SU-DHL-6 (cell line): Measurements from ENCODE around the gene FOXK1.

ENCODE experiments used
- H2AFZ ChIP-seq: fragments of 200-600 bp; sonication (generic); 2 replicates; pipeline ENCODE4 v1.6.1; 2014; ENCODE audit warnings: low read depth, mild to moderate bottlenecking, moderate library complexity, mixed read lengths, antibody characterized with exemption, low read length; ENCODE audit not compliant: severe bottlenecking
- H3F3A ChIP-seq: fragments of 200-600 bp; shearing (Covaris generic); 2 replicates; pipeline ENCODE4 v1.6.0; 2016; ENCODE audit warnings: antibody characterized with exemption, mild to moderate bottlenecking; ENCODE audit not compliant: insufficient read depth
- H3K27ac ChIP-seq: fragments of 200-600 bp; sonication (generic); 2 replicates; pipeline ENCODE4 v1.5.1; 2016; ENCODE audit warnings: low read depth, mild to moderate bottlenecking, low read length, moderate library complexity, mixed read lengths
- H3K27me3 ChIP-seq: fragments of 200-600 bp; sonication (generic), shearing (Covaris generic); 2 replicates; pipeline ENCODE4 v1.6.0; 2014; ENCODE audit warnings: mild to moderate bottlenecking, low read length
- H3K36me3 ChIP-seq: fragments of 200-600 bp; sonication (generic); 2 replicates; pipeline ENCODE4 v1.6.1; 2014; ENCODE audit warnings: mild to moderate bottlenecking, low read length, mixed read lengths
- H3K4me2 ChIP-seq: fragments of 300-600, 200-600 bp; shearing (Covaris generic), sonication (generic); 2 replicates; pipeline ENCODE4 v1.6.0; 2014; ENCODE audit warnings: low read length, low read depth, mild to moderate bottlenecking; ENCODE audit not compliant: poor library complexity, severe bottlenecking
- H3K4me3 ChIP-seq: fragments of 200-600 bp; sonication (generic); 2 replicates; pipeline ENCODE4 v1.5.1; 2014; ENCODE audit warnings: antibody characterized with exemption, low read length, mild to moderate bottlenecking, mixed read lengths; ENCODE audit not compliant: insufficient read depth, poor library complexity, severe bottlenecking
- H3K79me2 ChIP-seq: fragments of 200-600 bp; sonication (generic); 2 replicates; pipeline ENCODE4 v1.6.1; 2014; ENCODE audit warnings: mild to moderate bottlenecking, low read length, moderate library complexity; ENCODE audit not compliant: insufficient read depth
- H3K9ac ChIP-seq: fragments of 200-600 bp; sonication (generic); 2 replicates; pipeline ENCODE4 v1.7.0; 2014; ENCODE audit warnings: mild to moderate bottlenecking, low read length
- H3K9me2 ChIP-seq: fragments of 200-600 bp; sonication (generic); replicated peaks from 2 replicates; pipeline ENCODE4 v1.6.1; 2014; ENCODE audit warnings: low read length; ENCODE audit not compliant: insufficient read depth
- H3K9me3 ChIP-seq: fragments of 200-600 bp; sonication (generic); 2 replicates; pipeline ENCODE4 v1.6.1; 2014; ENCODE audit warnings: low read length, mixed read lengths; ENCODE audit not compliant: insufficient read depth
- H4K20me1 ChIP-seq: fragments of 200-600 bp; sonication (generic); 2 replicates; pipeline ENCODE4 v1.6.1; 2014; ENCODE audit warnings: low read depth, mild to moderate bottlenecking, antibody characterized with exemption, low read length, moderate library complexity, mixed read lengths
- EZH2phosphoT487 ChIP-seq: fragments of 200-600 bp; sonication (generic), shearing (Covaris generic); conservative IDR thresholded peaks from 2 replicates; pipeline ENCODE4 v1.6.1; 2018; ENCODE audit warnings: mild to moderate bottlenecking, antibody characterized with exemption, low read length, moderate library complexity, mixed read lengths
- TF ChIP-seq, protein P1 (sequence below): fragments of 200-600 bp; sonication (generic); IDR thresholded peaks from one replicate; pipeline ENCODE4 v1.5.1; 2017; ENCODE audit warnings: antibody characterized with exemption, mild to moderate bottlenecking, low read length, moderate library complexity; ENCODE audit not compliant: insufficient read depth, poor library complexity, severe bottlenecking

FOXK1 gene

DNA sequence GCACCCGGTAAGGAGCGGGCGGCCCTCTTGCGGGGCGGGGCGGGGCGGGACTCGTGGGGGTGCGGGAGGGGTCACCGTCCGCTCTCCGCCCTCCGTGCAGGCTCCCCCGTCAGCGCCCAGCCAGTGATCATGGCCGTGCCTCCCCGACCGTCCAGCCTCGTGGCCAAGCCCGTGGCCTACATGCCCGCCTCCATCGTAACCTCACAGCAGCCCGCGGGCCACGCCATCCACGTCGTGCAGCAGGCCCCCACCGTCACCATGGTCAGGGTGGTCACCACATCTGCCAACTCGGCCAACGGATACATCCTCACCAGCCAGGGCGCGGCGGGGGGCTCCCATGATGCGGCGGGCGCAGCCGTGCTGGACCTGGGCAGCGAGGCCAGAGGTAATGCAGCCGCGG lies 77.1 kb downstream of the FOXK1 start:
- no peak overlapping the region for H3K27ac ChIP-seq
- H3K36me3 ChIP-seq: peaks cover 2% of the 10 kb centered on the region
- no peak overlapping the region for H3K4me3 ChIP-seq
- no peaks in the 10 kb centered on the region for H3K9me3 ChIP-seq
- no peak overlapping the region for H3K9ac ChIP-seq
- no peaks in the 10 kb centered on the region for H3K79me2 ChIP-seq
- no peak overlapping the region for H2AFZ ChIP-seq
- no peaks in the 10 kb centered on the region for H3F3A ChIP-seq
- H4K20me1 ChIP-seq: no peaks in the 10 kb centered on the region
- H3K9me2 ChIP-seq: no peaks in the 10 kb centered on the region
- no peak for TF ChIP-seq EZH2phosphoT487
- TF ChIP-seq, protein P1, sequence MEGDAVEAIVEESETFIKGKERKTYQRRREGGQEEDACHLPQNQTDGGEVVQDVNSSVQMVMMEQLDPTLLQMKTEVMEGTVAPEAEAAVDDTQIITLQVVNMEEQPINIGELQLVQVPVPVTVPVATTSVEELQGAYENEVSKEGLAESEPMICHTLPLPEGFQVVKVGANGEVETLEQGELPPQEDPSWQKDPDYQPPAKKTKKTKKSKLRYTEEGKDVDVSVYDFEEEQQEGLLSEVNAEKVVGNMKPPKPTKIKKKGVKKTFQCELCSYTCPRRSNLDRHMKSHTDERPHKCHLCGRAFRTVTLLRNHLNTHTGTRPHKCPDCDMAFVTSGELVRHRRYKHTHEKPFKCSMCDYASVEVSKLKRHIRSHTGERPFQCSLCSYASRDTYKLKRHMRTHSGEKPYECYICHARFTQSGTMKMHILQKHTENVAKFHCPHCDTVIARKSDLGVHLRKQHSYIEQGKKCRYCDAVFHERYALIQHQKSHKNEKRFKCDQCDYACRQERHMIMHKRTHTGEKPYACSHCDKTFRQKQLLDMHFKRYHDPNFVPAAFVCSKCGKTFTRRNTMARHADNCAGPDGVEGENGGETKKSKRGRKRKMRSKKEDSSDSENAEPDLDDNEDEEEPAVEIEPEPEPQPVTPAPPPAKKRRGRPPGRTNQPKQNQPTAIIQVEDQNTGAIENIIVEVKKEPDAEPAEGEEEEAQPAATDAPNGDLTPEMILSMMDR: no peak
- H3K27me3 ChIP-seq: no peaks in the 10 kb centered on the region
- H3K4me2 ChIP-seq: no peak overlapping the region

DNA sequence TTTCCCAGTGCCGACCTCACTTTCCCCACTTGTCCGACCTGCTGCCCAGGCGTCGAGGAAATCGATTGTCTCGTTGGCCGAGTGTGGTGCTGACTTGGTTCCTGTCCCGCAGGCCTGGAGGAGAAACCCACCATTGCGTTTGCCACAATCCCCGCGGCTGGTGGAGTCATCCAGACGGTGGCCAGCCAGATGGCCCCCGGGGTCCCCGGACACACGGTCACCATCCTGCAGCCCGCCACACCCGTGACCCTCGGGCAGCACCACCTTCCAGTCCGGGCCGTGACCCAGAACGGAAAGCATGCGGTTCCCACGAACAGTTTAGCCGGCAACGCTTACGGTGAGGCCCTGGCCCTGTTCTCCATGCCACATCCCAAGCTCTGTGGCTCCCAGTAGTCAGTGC lies 78.9 kb downstream of the FOXK1 start:
- no peaks in the 10 kb centered on the region for H3K9me2 ChIP-seq
- H3K79me2 ChIP-seq: no peaks in the 10 kb centered on the region
- H3K9me3 ChIP-seq: no peaks in the 10 kb centered on the region
- H3K9ac ChIP-seq: no peak overlapping the region
- no peaks in the 10 kb centered on the region for H4K20me1 ChIP-seq
- no peak overlapping the region for H3K4me2 ChIP-seq
- H3K36me3 ChIP-seq: no peaks in the 10 kb centered on the region
- H3K4me3 ChIP-seq: no peak overlapping the region
- TF ChIP-seq, protein P1: no peak
- TF ChIP-seq EZH2phosphoT487: no peak
- H2AFZ ChIP-seq: no peak overlapping the region
- no peaks in the 10 kb centered on the region for H3F3A ChIP-seq
- no peak overlapping the region for H3K27ac ChIP-seq
- no peaks in the 10 kb centered on the region for H3K27me3 ChIP-seq

DNA sequence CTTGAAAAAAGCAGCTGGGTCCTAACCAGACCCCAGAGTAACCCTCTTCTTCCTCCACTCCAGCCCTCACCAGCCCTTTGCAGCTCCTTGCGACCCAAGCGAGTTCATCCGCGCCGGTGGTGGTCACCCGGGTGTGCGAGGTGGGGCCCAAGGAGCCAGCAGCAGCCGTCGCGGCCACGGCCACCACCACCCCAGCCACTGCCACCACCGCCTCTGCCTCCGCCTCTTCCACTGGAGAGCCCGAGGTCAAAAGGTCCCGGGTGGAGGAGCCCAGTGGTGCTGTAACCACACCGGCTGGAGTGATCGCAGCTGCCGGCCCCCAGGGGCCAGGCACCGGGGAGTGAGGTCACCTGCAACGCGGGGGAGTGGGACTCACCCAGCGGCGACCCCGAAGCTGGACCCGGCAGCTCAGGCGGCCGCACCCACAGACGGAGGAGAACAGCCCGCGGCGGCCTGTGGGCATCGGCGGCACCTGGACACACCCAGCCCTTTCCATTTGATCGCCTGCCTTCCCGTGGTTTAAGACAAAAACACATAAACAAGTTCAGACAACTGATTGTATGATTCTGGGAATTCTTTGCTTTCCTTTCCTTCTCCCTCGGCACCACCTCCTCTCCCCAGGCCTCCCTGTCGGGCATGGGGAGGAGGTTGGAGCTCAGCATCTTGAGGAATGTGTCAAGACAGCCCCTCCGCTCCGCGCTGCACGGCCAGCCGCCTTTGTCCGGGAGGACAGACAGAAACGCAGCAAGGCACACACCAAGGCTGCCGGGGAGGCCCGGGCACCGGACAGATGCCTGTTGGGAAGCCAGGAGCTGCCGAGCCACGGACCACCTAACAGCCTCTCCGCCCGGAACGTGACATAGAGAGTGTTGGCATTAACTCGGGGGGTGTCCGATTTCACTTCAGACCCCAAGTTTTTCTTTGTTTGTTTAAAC lies 80.3 kb downstream of the FOXK1 start:
- Histone ChIP-seq H3K27ac (no peak overlapping the region), H4K20me1 (no peaks in the 10 kb centered on the region), H3K9ac (no peak overlapping the region), H3K9me3 (no peaks in the 10 kb centered on the region), H3K4me3 (no peak overlapping the region), H3K36me3 (no peaks in the 10 kb centered on the region), H3K9me2 (no peaks in the 10 kb centered on the region), H3K79me2 (no peaks in the 10 kb centered on the region), H3K4me2 (no peak overlapping the region), H3K27me3 (no peaks in the 10 kb centered on the region), H2AFZ (no peak overlapping the region), H3F3A (no peaks in the 10 kb centered on the region)
- no peak for TF ChIP-seq EZH2phosphoT487
- TF ChIP-seq, protein P1: no peak
